NCI-H2029 treated with DMSO at 0.1 percent for 48 hours (cell line): Measurements from ENCODE around the gene NCOA5.
A peak's percentile ranks its signal among the peaks of the same experiment; 100 is the strongest.
"Not testable (repeated sequence)": the region's sequence is repeated elsewhere in the genome, so short reads cannot be mapped to it uniquely, and the experiment has no call there.

Experiments used
- DNase-seq: peaks from one replicate; lab custom pipeline; 2025; lab: John Stamatoyannopoulos, UW

The NCOA5 gene

GRCh38 chr20:46091622-46092535, 2.1 kb upstream of the NCOA5 start:
- not testable (repeated sequence) for DNase-seq

- no peak for DNase-seq
Observed at GRCh38 chr20:46089167-46089416, 670 bp downstream of the NCOA5 start.

GRCh38 chr20:46088409-46089166, 1.2 kb downstream of the NCOA5 start:
- DNase-seq: no peak

GRCh38 chr20:46087161-46087560, 2.6 kb downstream of the NCOA5 start:
- no peak for DNase-seq

- DNase-seq: peak; percentile 49
Observed at GRCh38 chr20:46085179-46085851, 4.4 kb downstream of the NCOA5 start.

GRCh38 chr20:46084805-46085178, 5.0 kb downstream of the NCOA5 start:
- no peak for DNase-seq

GRCh38 chr20:46083531-46084061, 6.2 kb downstream of the NCOA5 start:
- no peak for DNase-seq

GRCh38 chr20:46083101-46083500, 6.7 kb downstream of the NCOA5 start:
- no peak for DNase-seq

- DNase-seq: no peak
Observed at GRCh38 chr20:46081074-46081473, 8.7 kb downstream of the NCOA5 start.

- DNase-seq: no peak
Observed at GRCh38 chr20:46078954-46079353, 10.8 kb downstream of the NCOA5 start.

- no peak for DNase-seq
Observed at GRCh38 chr20:46077642-46078305, 12.0 kb downstream of the NCOA5 start.

GRCh38 chr20:46076806-46077205, 13.0 kb downstream of the NCOA5 start:
- DNase-seq: no peak

GRCh38 chr20:46074006-46074405, 15.8 kb downstream of the NCOA5 start:
- DNase-seq: no peak

- DNase-seq: no peak
Observed at GRCh38 chr20:46073443-46073842, 16.3 kb downstream of the NCOA5 start.

GRCh38 chr20:46073024-46073423, 16.7 kb downstream of the NCOA5 start:
- DNase-seq: no peak

GRCh38 chr20:46071573-46071972, 18.2 kb downstream of the NCOA5 start:
- no peak for DNase-seq

GRCh38 chr20:46070215-46070900, 19.4 kb downstream of the NCOA5 start:
- no peak for DNase-seq

GRCh38 chr20:46065691-46066090, 24.1 kb downstream of the NCOA5 start:
- DNase-seq: no peak

GRCh38 chr20:46065006-46065405, 24.8 kb downstream of the NCOA5 start:
- no peak for DNase-seq

GRCh38 chr20:46063652-46064054, 26.1 kb downstream of the NCOA5 start:
- DNase-seq: no peak

GRCh38 chr20:46063151-46063550, 26.6 kb downstream of the NCOA5 start:
- no peak for DNase-seq

GRCh38 chr20:46062621-46063020, 27.1 kb downstream of the NCOA5 start:
- DNase-seq: no peak
